OCI-LY1 (cell line): ENCODE data around the gene GCK.

Experiments
- H2AFZ ChIP-seq: fragments of 200-600 bp; sonication (generic), shearing (Covaris generic); 2 replicates; pipeline ENCODE4 v1.6.0; 2014; ENCODE audit warnings: antibody characterized with exemption, mild to moderate bottlenecking, low read length
- H3F3A ChIP-seq: fragments of 200-600 bp; sonication (generic), shearing (Covaris generic); 2 replicates; pipeline ENCODE4 v1.6.0; 2014; ENCODE audit warnings: mild to moderate bottlenecking, antibody characterized with exemption, low read length, moderate library complexity; ENCODE audit not compliant: insufficient read depth
- H3K27ac ChIP-seq: fragments of 200-600 bp; sonication (generic); 2 replicates; pipeline ENCODE4 v1.5.1; 2014; ENCODE audit warnings: low read length, mixed run types, mild to moderate bottlenecking, low read depth; ENCODE audit not compliant: poor library complexity, severe bottlenecking
- H3K27me3 ChIP-seq: fragments of 200-600 bp; sonication (generic); 2 replicates; pipeline ENCODE4 v1.6.0; 2014; ENCODE audit warnings: antibody characterized with exemption, mild to moderate bottlenecking, low read length, moderate library complexity; ENCODE audit not compliant: insufficient read depth
- H3K36me3 ChIP-seq: fragments of 200-600 bp; sonication (generic); 2 replicates; pipeline ENCODE4 v1.6.1; 2014; ENCODE audit warnings: mild to moderate bottlenecking, antibody characterized with exemption, low read length, moderate library complexity, mixed read lengths; ENCODE audit not compliant: insufficient read depth
- H3K4me1 ChIP-seq: fragments of 200-600 bp; sonication (generic); 2 replicates; pipeline ENCODE4 v1.5.1; 2014; ENCODE audit warnings: mild to moderate bottlenecking, low read length, moderate library complexity; ENCODE audit not compliant: insufficient read depth, severe bottlenecking
- H3K4me2 ChIP-seq: fragments of 200-600 bp; sonication (generic), shearing (Covaris generic); 2 replicates; pipeline ENCODE4 v1.6.1; 2014; ENCODE audit warnings: low read length
- H3K4me3 ChIP-seq: fragments of 200-600 bp; sonication (generic); 2 replicates; pipeline ENCODE4 v1.5.1; 2014; ENCODE audit warnings: low read length, low read depth, mild to moderate bottlenecking, mixed read lengths; ENCODE audit not compliant: poor library complexity, severe bottlenecking
- H3K79me2 ChIP-seq: fragments of 200-600 bp; shearing (Covaris generic); 2 replicates; pipeline ENCODE4 v1.6.1; 2016; ENCODE audit warnings: mixed run types, low read length, mixed read lengths; ENCODE audit not compliant: insufficient read depth
- H3K9ac ChIP-seq: fragments of 200-600 bp; sonication (generic), shearing (Covaris generic); 2 replicates; pipeline ENCODE4 v1.6.1; 2014; ENCODE audit warnings: mild to moderate bottlenecking, low read length, mixed read lengths
- H3K9me2 ChIP-seq: fragments of 200-600 bp; sonication (generic), shearing (Covaris generic); 2 replicates; pipeline ENCODE4 v1.6.1; 2014; ENCODE audit warnings: low read depth, mild to moderate bottlenecking, low read length, mixed read lengths
- H3K9me3 ChIP-seq: fragments of 200-600 bp; shearing (Covaris generic); 2 replicates; pipeline ENCODE4 v1.6.1; 2014; ENCODE audit warnings: low read length, mixed read lengths
- H4K20me1 ChIP-seq: fragments of 200-600 bp; sonication (generic), shearing (Covaris generic); 2 replicates; pipeline ENCODE4 v1.6.0; 2016; ENCODE audit warnings: mild to moderate bottlenecking, low read length; ENCODE audit not compliant: insufficient read depth
- EZH2 ChIP-seq: fragments of 200-600 bp; sonication (generic), shearing (Covaris generic); IDR thresholded peaks from 2 replicates; pipeline ENCODE4 v1.8.0; 2017; ENCODE audit warnings: borderline replicate concordance, mixed run types, mild to moderate bottlenecking, antibody characterized with exemption, low read length, moderate library complexity, mixed read lengths
- TF ChIP-seq, protein P1 (sequence below): fragments of 200-600 bp; sonication (generic), shearing (Covaris generic); IDR thresholded peaks from 2 replicates; pipeline ENCODE4 v1.5.1; 2017; ENCODE audit warnings: mild to moderate bottlenecking, antibody characterized with exemption, low read length, moderate library complexity, mixed read lengths

Gene GCK

GRCh38 chr7:44218418-44219201 lies 29.4 kb upstream of the GCK start:
- Histone ChIP-seq H3K4me3 (no peak overlapping the region), H3K9me2 (no peaks in the 10 kb centered on the region), H3F3A (no peaks in the 10 kb centered on the region), H3K27ac (no peak overlapping the region), H3K9ac (no peak overlapping the region), H3K79me2 (no peaks in the 10 kb centered on the region), H3K4me2 (no peak overlapping the region), H2AFZ (no peak overlapping the region), H3K36me3 (no peaks in the 10 kb centered on the region; the same call in 1 of the 2 replicates), H3K9me3 (no peaks in the 10 kb centered on the region), H4K20me1 (no peaks in the 10 kb centered on the region), H3K27me3 (peaks cover 7% of the 10 kb centered on the region; the same call in 1 of the 2 replicates), H3K4me1 (peaks cover 23% of the 10 kb centered on the region)
- TF ChIP-seq EZH2, result no peak
- TF ChIP-seq, protein P1, sequence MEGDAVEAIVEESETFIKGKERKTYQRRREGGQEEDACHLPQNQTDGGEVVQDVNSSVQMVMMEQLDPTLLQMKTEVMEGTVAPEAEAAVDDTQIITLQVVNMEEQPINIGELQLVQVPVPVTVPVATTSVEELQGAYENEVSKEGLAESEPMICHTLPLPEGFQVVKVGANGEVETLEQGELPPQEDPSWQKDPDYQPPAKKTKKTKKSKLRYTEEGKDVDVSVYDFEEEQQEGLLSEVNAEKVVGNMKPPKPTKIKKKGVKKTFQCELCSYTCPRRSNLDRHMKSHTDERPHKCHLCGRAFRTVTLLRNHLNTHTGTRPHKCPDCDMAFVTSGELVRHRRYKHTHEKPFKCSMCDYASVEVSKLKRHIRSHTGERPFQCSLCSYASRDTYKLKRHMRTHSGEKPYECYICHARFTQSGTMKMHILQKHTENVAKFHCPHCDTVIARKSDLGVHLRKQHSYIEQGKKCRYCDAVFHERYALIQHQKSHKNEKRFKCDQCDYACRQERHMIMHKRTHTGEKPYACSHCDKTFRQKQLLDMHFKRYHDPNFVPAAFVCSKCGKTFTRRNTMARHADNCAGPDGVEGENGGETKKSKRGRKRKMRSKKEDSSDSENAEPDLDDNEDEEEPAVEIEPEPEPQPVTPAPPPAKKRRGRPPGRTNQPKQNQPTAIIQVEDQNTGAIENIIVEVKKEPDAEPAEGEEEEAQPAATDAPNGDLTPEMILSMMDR, result peak; percentile 40

GRCh38 chr7:44217852-44218402 lies 28.7 kb upstream of the GCK start:
- no peaks in the 10 kb centered on the region for H4K20me1 ChIP-seq
- H3K4me3 ChIP-seq, result no peak overlapping the region
- peaks cover 7% of the 10 kb centered on the region; the same call in 1 of the 2 replicates for H3K27me3 ChIP-seq
- H3K4me2 ChIP-seq, result no peak overlapping the region
- H3K27ac ChIP-seq, result no peak overlapping the region
- H3K79me2 ChIP-seq, result no peaks in the 10 kb centered on the region
- peaks cover 23% of the 10 kb centered on the region for H3K4me1 ChIP-seq
- H3F3A ChIP-seq, result no peaks in the 10 kb centered on the region
- TF ChIP-seq, protein P1, result no peak
- no peak for TF ChIP-seq EZH2
- H3K36me3 ChIP-seq, result peaks cover 7% of the 10 kb centered on the region; the same call in 1 of the 2 replicates
- no peak overlapping the region for H2AFZ ChIP-seq
- H3K9me3 ChIP-seq, result no peaks in the 10 kb centered on the region
- no peaks in the 10 kb centered on the region for H3K9me2 ChIP-seq
- no peak overlapping the region for H3K9ac ChIP-seq

DNA sequence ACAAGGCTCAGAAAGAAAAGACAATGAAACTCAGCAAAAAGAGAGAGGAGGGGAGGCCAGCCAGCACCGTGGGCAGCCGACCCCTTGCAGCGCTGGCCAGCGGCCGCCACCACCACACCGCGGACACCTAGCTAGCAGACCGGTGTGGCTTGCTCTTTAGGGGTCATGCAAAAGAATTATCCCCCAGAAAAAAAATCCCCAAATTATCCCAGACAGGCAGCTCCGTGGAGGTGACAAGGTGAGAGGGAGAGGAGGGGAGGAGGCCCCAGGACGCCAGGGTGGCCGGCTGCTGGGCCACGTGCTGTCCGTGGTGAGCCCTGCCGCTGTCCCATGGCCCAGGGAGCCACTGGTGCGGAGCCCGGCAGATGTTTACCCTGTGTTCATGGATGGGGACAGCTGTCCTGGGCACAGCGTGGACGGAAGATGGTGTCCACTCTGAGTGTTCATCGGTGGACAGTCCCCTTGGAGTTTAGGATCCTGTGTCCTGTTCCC lies 28.0 kb upstream of the GCK start:
- Histone ChIP-seq H3K79me2 (no peaks in the 10 kb centered on the region), H3K4me3 (no peak overlapping the region), H3K4me2 (no peak overlapping the region), H3K36me3 (peaks cover 13% of the 10 kb centered on the region; the same call in 1 of the 2 replicates), H4K20me1 (no peaks in the 10 kb centered on the region), H3K27ac (no peak overlapping the region), H3K27me3 (peaks cover 7% of the 10 kb centered on the region; the same call in 1 of the 2 replicates), H3K9me2 (no peaks in the 10 kb centered on the region), H2AFZ (no peak overlapping the region), H3K4me1 (peaks cover 23% of the 10 kb centered on the region), H3F3A (no peaks in the 10 kb centered on the region), H3K9me3 (no peaks in the 10 kb centered on the region), H3K9ac (no peak overlapping the region)
- TF ChIP-seq EZH2, result no peak
